Activated T-helper 2 cell treated with anti-CD3 and anti-CD28 coated beads, Interferon-gamma antibody, Interleukin-2, Interleukin-4, amounts not matched to agents 10 μg/mL and 5 μg/mL and 100 μg/mL, durations not matched to agents 14 hours and 24 hours and 36 hours (primary cell): ENCODE measurements around the gene MIDN. TPM values are rescaled to one million over a fixed set of nuclear protein-coding genes. Genes with fewer than 3 reads are reported as not detected.

ENCODE experiments used
- DNase-seq: peaks from one replicate; pipeline ENCODE4 v3.0.0; 2021; ENCODE audit warnings: low spot score
- H3K27ac Mint-ChIP-seq: one replicate; pipeline ENCODE4 v1.8.0; 2021; ENCODE audit warnings: mixed read lengths
- H3K27me3 Mint-ChIP-seq: one replicate; pipeline ENCODE4 v1.8.0; 2021; ENCODE audit warnings: low read depth, mixed read lengths
- H3K36me3 Mint-ChIP-seq: one replicate; pipeline ENCODE4 v1.8.0; 2021; ENCODE audit warnings: low read depth, mixed read lengths
- H3K4me1 Mint-ChIP-seq: one replicate; pipeline ENCODE4 v1.8.0; 2021; ENCODE audit warnings: low read depth, mixed read lengths
- H3K4me3 Mint-ChIP-seq: one replicate; pipeline ENCODE4 v1.8.0; 2021; ENCODE audit warnings: low read depth, mild to moderate bottlenecking, moderate library complexity, mixed read lengths
- H3K9me3 Mint-ChIP-seq: one replicate; pipeline ENCODE4 v1.8.0; 2021; ENCODE audit warnings: mixed read lengths
- intact Hi-C: fragments of 100-400 bp; cut with micrococcal nuclease; formaldehyde crosslinking; loops from one replicate; pipeline ENCODE4 v1.15.1; 2023
- total RNA-seq: library from RNA; stranded (reverse); gene quantifications from 2 replicates; pipeline ENCODE4 v1.2.3, GENCODE V29; 2022

The MIDN gene
- total RNA-seq, 1 donor from 2014 or later, result 84.7 TPM

- DNase-seq, result no peak
- no peaks in the 10 kb centered on the region for H3K27me3 Mint-ChIP-seq
- H3K4me3 Mint-ChIP-seq, result no peak overlapping the region
- peaks cover 3% of the 10 kb centered on the region for H3K36me3 Mint-ChIP-seq
- no peak overlapping the region for H3K27ac Mint-ChIP-seq
- intact Hi-C loops, result no loop called here
- H3K9me3 Mint-ChIP-seq, result no peaks in the 10 kb centered on the region
- H3K4me1 Mint-ChIP-seq, result peaks cover 35% of the 10 kb centered on the region
Measured at GRCh38 chr19:1264801-1265614, 16.6 kb downstream of the MIDN start.

DNA sequence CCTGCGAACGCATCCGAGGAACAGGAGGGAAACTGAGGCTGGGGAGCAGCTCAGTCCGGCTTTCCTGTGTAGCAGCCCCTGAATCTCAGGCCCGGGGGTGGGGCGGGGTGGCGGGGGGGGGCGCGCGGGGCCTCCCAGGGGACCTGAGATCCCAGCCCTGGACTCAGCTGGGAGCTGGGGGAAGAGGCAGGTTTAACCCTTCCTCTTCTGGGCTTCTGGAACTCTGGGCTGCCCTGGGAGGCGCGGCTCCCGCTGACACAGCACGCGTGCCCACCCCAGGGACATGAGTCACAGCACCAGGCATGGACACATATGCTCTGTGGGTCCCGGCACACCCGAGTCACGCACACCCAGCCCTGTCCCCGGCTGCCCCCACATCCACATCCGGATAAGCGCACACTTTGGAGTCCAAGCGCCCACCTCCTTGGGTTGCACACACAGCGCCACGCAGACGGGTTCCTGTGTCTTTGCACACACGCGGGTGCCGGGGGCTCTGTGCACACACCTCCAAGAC, 17.3 kb downstream of the MIDN start:
- Mint-ChIP-seq H3K4me1 (peaks cover 39% of the 10 kb centered on the region), H3K36me3 (peaks cover 10% of the 10 kb centered on the region), H3K9me3 (no peaks in the 10 kb centered on the region), H3K27ac (peak overlapping the region; percentile 17), H3K27me3 (no peaks in the 10 kb centered on the region), H3K4me3 (peak overlapping the region; percentile 8)
- DNase-seq, result no peak
- intact Hi-C loops, result no loop called here

DNA sequence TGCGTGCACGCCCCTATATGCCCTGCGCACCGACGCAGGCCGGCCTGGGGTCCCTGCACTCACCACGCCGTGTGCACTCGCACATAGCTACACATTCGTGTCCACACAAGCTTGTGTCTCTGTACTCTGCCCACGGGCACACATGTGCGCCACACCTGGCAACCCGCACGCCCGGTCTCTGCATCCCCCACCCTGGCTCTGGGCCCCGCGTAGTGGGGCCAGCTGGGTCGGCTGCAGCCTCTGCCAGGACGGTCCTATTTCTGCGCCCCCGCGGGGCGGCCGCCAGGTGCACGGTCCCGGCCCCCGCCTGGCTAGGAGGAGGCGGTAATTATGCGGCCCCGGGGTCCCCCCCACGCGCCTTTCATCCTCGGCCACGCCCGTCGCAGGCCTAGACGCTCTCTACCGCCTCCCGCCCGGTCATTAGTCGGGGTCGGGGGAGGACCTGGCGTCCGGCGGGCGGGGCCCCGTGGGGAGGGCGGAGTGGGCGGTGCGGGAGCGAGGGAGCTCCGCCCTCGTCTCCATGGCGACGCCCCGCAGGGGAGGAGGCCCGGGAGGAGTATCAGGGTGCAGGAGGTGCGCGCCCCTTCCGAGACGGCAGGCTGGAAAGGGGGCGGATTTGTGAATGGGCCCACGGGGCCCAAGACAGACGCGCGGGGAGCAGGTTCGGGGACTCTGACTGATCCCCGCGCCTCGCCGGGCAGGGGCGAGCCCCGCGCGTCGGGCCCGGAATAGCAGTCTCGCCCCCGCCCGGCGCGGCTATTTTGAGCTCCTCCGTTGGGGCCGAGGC, 17.9 kb downstream of the MIDN start:
- peak overlapping the region; percentile 17 for H3K27ac Mint-ChIP-seq

GRCh38 chr19:1266916-1267476, 18.6 kb downstream of the MIDN start:
- no peaks in the 10 kb centered on the region for H3K9me3 Mint-ChIP-seq
- intact Hi-C loops, result no loop called here
- H3K4me3 Mint-ChIP-seq, result peak overlapping the region; percentile 64
- H3K27ac Mint-ChIP-seq, result no peak overlapping the region
- no peaks in the 10 kb centered on the region for H3K27me3 Mint-ChIP-seq
- peaks cover 39% of the 10 kb centered on the region for H3K4me1 Mint-ChIP-seq
- peaks cover 23% of the 10 kb centered on the region for H3K36me3 Mint-ChIP-seq
- peak; percentile 72 for DNase-seq

More for the DNA sequence above, 17.9 kb downstream of the MIDN start:
- Mint-ChIP-seq H3K27me3 (no peaks in the 10 kb centered on the region), H3K4me3 (peak overlapping the region; percentile 51), H3K9me3 (no peaks in the 10 kb centered on the region), H3K36me3 (peaks cover 16% of the 10 kb centered on the region), H3K4me1 (peaks cover 42% of the 10 kb centered on the region)
- intact Hi-C loops, result no loop called here
- DNase-seq, result peak; percentile 88

GRCh38 chr19:1267477-1268225, 19.3 kb downstream of the MIDN start:
- Mint-ChIP-seq H3K27ac (no peak overlapping the region), H3K4me3 (peak overlapping the region; percentile 64), H3K4me1 (peaks cover 41% of the 10 kb centered on the region), H3K9me3 (no peaks in the 10 kb centered on the region), H3K27me3 (no peaks in the 10 kb centered on the region), H3K36me3 (peaks cover 29% of the 10 kb centered on the region)
- intact Hi-C loops, result no loop called here
- no peak for DNase-seq

DNA sequence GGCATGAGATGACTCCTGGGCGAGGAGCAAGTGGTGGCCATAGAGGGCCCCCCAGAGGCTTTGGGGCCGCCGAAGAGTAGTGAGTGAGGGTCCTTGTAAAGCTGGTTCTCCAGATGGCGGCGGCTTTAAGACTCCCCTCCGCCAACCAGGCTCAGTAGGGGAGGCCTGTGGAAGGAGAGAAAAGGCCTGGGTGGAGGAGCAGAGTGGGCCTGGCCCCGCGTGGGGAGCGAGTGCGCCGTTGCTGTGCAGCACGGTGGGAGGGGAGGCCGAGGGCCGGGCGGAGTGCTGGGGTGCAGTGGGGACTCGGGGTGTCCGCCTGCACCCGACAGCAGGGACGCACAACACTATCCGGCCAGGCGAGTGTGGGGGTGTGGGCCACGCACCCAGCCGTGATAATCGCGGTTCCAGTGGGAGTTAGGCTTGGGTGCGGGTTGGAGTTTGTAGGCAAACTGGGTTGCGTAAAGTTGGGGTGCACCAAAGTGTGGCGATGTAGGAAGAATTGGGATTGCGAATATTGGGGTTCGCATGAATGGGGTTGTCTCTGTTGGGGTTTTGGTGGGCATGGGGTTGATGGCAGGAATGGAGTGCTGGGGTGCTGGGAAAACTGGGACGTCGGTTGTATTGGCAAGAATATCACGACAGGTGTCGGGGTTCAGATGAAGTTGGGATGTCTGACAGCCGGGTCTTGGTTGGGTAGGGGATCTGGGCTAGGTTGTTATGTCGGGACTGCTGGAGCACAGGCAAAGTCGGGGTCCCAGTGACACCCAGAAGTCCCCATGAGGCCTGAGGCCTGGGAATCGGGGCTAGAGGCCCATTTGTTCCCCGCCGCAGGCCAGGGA, 20.1 kb downstream of the MIDN start:
- H3K4me1 Mint-ChIP-seq, result peaks cover 41% of the 10 kb centered on the region
- H3K9me3 Mint-ChIP-seq, result no peaks in the 10 kb centered on the region
- peak overlapping the region; percentile 40 for H3K27ac Mint-ChIP-seq

GRCh38 chr19:1269065-1269477, 20.7 kb downstream of the MIDN start, which contains the start of gene CIRBP:
Gene CIRBP, plus strand, starts transcription at chr19:1269332. Its CDS starts 1,602 bp downstream, at chr19:1270934.
- peaks cover 42% of the 10 kb centered on the region for H3K36me3 Mint-ChIP-seq
- H3K4me1 Mint-ChIP-seq, result peaks cover 47% of the 10 kb centered on the region
- H3K27me3 Mint-ChIP-seq, result no peaks in the 10 kb centered on the region

More for the DNA sequence above, 20.1 kb downstream of the MIDN start:
- peak overlapping the region; percentile 52 for H3K4me3 Mint-ChIP-seq
- H3K27me3 Mint-ChIP-seq, result no peaks in the 10 kb centered on the region
- peaks cover 35% of the 10 kb centered on the region for H3K36me3 Mint-ChIP-seq
- no peak for DNase-seq
- intact Hi-C loops, result loop anchor here (1.0 kb wide), 3 partner anchors 9 to 24 kb away; no protein-coding TSS in a partner anchor

DNA sequence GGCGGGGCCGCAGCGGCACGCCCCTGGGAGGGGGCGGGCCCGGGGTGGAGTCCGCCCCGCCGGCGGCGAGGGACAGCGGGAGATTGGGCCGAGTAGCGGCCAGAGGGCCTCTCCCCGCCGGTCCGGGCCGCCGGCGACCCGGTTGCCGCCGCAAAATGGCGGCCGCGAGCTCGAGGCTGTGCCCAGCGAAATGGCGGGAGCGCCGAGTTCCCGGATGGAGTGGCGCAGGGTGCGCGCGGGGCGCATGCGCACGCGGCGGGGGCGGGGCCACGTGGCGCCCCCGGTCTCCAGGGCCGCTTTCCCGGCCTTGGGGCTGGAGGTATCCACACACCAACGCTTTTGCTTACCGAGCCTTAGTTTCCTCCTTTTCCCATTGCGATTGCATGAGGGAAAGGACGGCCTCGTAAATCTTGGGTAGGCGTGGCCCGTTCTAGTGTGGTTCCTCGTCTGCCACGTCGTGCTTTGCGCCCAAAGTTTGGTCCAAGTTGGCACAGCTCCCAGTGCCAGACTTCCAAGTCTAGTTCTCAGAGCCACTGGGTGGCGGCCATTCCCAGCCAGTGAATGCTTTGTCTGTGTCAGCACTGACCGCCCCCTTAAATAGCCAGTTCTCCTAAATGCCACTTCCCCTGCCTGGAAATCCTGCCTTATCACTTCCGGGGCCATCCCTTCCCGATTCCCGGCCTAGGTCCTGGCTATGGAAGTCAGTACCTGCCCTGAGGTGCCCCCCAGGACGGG, 21.3 kb downstream of the MIDN start:
- Mint-ChIP-seq H3K4me3 (peak overlapping the region; percentile 93), H3K36me3 (peaks cover 44% of the 10 kb centered on the region), H3K9me3 (no peaks in the 10 kb centered on the region), H3K4me1 (peaks cover 48% of the 10 kb centered on the region), H3K27ac (peak overlapping the region; percentile 91), H3K27me3 (no peaks in the 10 kb centered on the region)
- peak; percentile 84 for DNase-seq
- intact Hi-C loops, result loop anchor here (1.0 to 10.0 kb wide), 5 partner anchors 10 to 245 kb away; partner anchors contain the start of genes ADAMTSL5, DAZAP1 and GAMT

More at GRCh38 chr19:1269065-1269477, 20.7 kb downstream of the MIDN start, which contains the start of gene CIRBP:
- Mint-ChIP-seq H3K9me3 (no peaks in the 10 kb centered on the region), H3K27ac (peak within 1 kb of the TSS; percentile 91), H3K4me3 (peak within 1 kb of the TSS; percentile 93)
- peak; percentile 99 for DNase-seq
- intact Hi-C loops, result loop anchor here (1.0 kb wide), 3 partner anchors 10 to 25 kb away; no protein-coding TSS in a partner anchor

DNA sequence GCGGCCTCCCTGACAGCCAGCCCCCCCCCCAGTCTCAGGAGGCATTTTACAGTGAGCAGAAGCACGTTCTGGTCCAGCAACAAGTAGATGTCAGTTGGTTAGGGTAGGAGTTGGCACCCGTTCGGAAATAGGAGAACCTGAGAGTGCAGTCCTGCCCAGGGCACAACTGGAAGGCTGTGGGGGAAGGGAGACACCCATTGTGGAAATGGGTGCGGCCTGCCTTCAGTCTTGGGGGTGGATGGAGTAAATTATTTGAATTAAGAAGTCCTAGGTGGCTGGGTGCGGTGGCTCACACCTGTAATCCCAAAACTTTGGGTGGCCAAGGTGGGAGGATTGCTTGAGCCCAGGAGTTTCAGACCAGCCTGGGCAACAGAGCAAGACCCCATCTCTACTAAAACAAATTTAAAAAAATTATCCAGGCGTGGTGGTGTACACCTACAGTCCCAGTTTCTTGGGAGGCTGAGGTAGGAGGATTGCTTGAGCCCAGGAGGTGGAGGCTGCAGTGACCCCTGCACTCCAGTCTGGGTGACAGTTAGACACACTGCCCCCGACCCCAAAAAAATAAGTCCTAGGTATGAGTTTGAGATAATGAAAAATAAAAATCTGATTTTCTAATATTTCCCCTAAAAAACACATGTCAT, 21.9 kb downstream of the MIDN start:
- peaks cover 48% of the 10 kb centered on the region for H3K36me3 Mint-ChIP-seq
- peak overlapping the region; percentile 93 for H3K4me3 Mint-ChIP-seq
- H3K9me3 Mint-ChIP-seq, result no peaks in the 10 kb centered on the region
- H3K4me1 Mint-ChIP-seq, result peaks cover 45% of the 10 kb centered on the region
- peak overlapping the region; percentile 91 for H3K27ac Mint-ChIP-seq
- DNase-seq, result no peak
- intact Hi-C loops, result loop anchor here (10.0 kb wide), 2 partner anchors 134 to 244 kb away; partner anchors contain the start of genes ADAMTSL5, DAZAP1 and GAMT
- no peaks in the 10 kb centered on the region for H3K27me3 Mint-ChIP-seq

- Mint-ChIP-seq H3K27ac (peak overlapping the region; percentile 91), H3K27me3 (no peaks in the 10 kb centered on the region), H3K36me3 (peaks cover 49% of the 10 kb centered on the region), H3K4me3 (peak overlapping the region; percentile 93), H3K9me3 (no peaks in the 10 kb centered on the region), H3K4me1 (peaks cover 41% of the 10 kb centered on the region)
- no peak for DNase-seq
- intact Hi-C loops, result loop anchor here (10.0 kb wide), 2 partner anchors 134 to 244 kb away; partner anchors contain the start of genes ADAMTSL5, DAZAP1 and GAMT
Measured at GRCh38 chr19:1270854-1271527, 22.6 kb downstream of the MIDN start.
